Liver (tissue), 9 donors: ENCODE data around the gene ERC2. TPM values are rescaled to one million over a fixed set of nuclear protein-coding genes. Genes with fewer than 3 reads are reported as not detected.

Experiments
- DNase-seq: peaks from one replicate; pipeline ENCODE4 v3.0.0-alpha.2; 2017; ENCODE audit warnings: low spot score
- H3K27ac ChIP-seq, 2 donors: one replicate each; pipeline ENCODE4 v1.7.0; 2013; ENCODE audit warnings: inconsistent platforms in 2 of 2, low read length in 2 of 2, control low read depth in 1 of 2, low read depth in 1 of 2, mild to moderate bottlenecking in 1 of 2
- H3K27me3 ChIP-seq, 4 donors: one replicate each; pipeline versions ENCODE4 v1.6.1 to v1.7.0; 2013; ENCODE audit warnings: low read length in 3 of 4, inconsistent platforms in 1 of 4, mild to moderate bottlenecking in 1 of 4, moderate library complexity in 1 of 4; ENCODE audit not compliant: control insufficient read depth in 4 of 4, insufficient read depth in 4 of 4
- H3K36me3 ChIP-seq, 4 donors: one replicate each; pipeline versions ENCODE4 v1.6.1 to v1.7.0; 2013; ENCODE audit warnings: low read length in 3 of 4, mild to moderate bottlenecking in 3 of 4, low read depth in 1 of 4, moderate library complexity in 1 of 4; ENCODE audit not compliant: control insufficient read depth in 4 of 4, insufficient read depth in 3 of 4
- H3K4me1 ChIP-seq, 4 donors: one replicate each; pipeline versions ENCODE4 v1.6.1 to v1.7.0; 2013; ENCODE audit warnings: low read length in 3 of 4, mild to moderate bottlenecking in 3 of 4, moderate library complexity in 1 of 4; ENCODE audit not compliant: control insufficient read depth in 4 of 4, insufficient read depth in 4 of 4
- H3K4me3 ChIP-seq, 3 donors: one replicate each; pipeline versions ENCODE4 v1.6.1 to v1.7.0; 2013; ENCODE audit warnings: low read length in 3 of 3, control low read depth in 1 of 3, low read depth in 1 of 3, mild to moderate bottlenecking in 1 of 3
- H3K9ac ChIP-seq, 2 donors: one replicate each; pipeline ENCODE4 v1.7.0; 2013; ENCODE audit warnings: low read length in 2 of 2, mild to moderate bottlenecking in 2 of 2, moderate library complexity in 2 of 2, control low read depth in 1 of 2, low read depth in 1 of 2
- H3K9me3 ChIP-seq, 4 donors: one replicate each; pipeline versions ENCODE4 v1.6.1 to v1.7.0; 2013; ENCODE audit warnings: low read length in 3 of 4; ENCODE audit not compliant: control insufficient read depth in 4 of 4
- FOXA2 ChIP-seq: IDR thresholded peaks from 2 replicates; pipeline ENCODE4 v1.6.1; 2016; ENCODE audit warnings: antibody characterized with exemption
- GABPA ChIP-seq, 2 donors: IDR thresholded peaks in 1 of 2; conservative IDR thresholded peaks in 1 of 2; 2 replicates each; pipeline ENCODE4 v1.6.1; 2016; ENCODE audit warnings: antibody characterized with exemption in 2 of 2, mild to moderate bottlenecking in 1 of 2, moderate library complexity in 1 of 2
- HNF4A ChIP-seq, 2 donors: conservative IDR thresholded peaks; 2 replicates each; pipeline ENCODE4 v1.6.1; 2016; ENCODE audit warnings: antibody characterized with exemption in 2 of 2, mild to moderate bottlenecking in 2 of 2
- MAX ChIP-seq: IDR thresholded peaks from 2 replicates; pipeline ENCODE4 v1.6.1; 2016; ENCODE audit warnings: antibody characterized with exemption
- NR2F2 ChIP-seq: IDR thresholded peaks from 2 replicates; pipeline ENCODE4 v1.6.1; 2016; ENCODE audit warnings: antibody characterized with exemption
- REST ChIP-seq: IDR thresholded peaks from 2 replicates; pipeline ENCODE4 v1.6.1; 2016; ENCODE audit warnings: antibody characterized with exemption, mild to moderate bottlenecking
- SP1 ChIP-seq: IDR thresholded peaks from 2 replicates; pipeline ENCODE4 v1.6.1; 2018; ENCODE audit warnings: antibody characterized with exemption, mild to moderate bottlenecking
- ZBTB33 ChIP-seq: IDR thresholded peaks from 2 replicates; pipeline ENCODE4 v1.6.1; 2016; ENCODE audit warnings: antibody characterized with exemption
- WGBS: extraction: QIAGEN DNeasy Blood & Tissue Kit; methylation state at CpG from one replicate; pipeline ENCODE4 v1.1.7; 2013; 5-methylcytosine and 5-hydroxymethylcytosine counted together
- polyA plus RNA-seq, 2 donors: library from polyadenylated mRNA; stranded (reverse) in 1 of 2; unstranded in 1 of 2; fragments of 200-250 nt in 1 of 2; fragments of >200 nt in 1 of 2; fragmentation: Nextera tagmentation in 1 of 2; extraction: Ambion mirVana in 1 of 2; gene quantifications; one replicate each; pipeline versions ENCODE4 v1.2.1 to v1.2.3, GENCODE V29; 2013 to 2015
- total RNA-seq, 2 donors: library from RNA; depleted of rRNA; stranded (reverse); fragments of >200 nt; gene quantifications; one replicate each; pipeline ENCODE4 v1.2.3, GENCODE V29; 2014
- donor health status: healthy.
- donor health status: healthy.
- donor health status: healthy.
- donor health status: healthy.
- donor health status: healthy.

The ERC2 gene
- total and polyA plus RNA-seq, 4 donors: 0.14 to 0.25 TPM; not detected in 2

GRCh38 chr3:55823001-55823400, 645.3 kb downstream of the ERC2 start:
- no peak for TF ChIP-seq GABPA (IDR thresholded peaks at IDR 0.05 in 1 of 2, conservative IDR thresholded peaks at IDR 0.05 in 1 of 2)
- Histone ChIP-seq H3K27me3 (peaks cover 0 to 3% (median 0%) of the 10 kb centered on the region in 4 donors), H3K4me1 (no peaks in the 10 kb centered on the region), H3K9ac (no peak overlapping the region), H3K9me3 (no peaks in the 10 kb centered on the region), H3K27ac (no peak overlapping the region), H3K36me3 (no peaks in the 10 kb centered on the region), H3K4me3 (no peak overlapping the region)
- DNase-seq: no peak

- Histone ChIP-seq H3K4me3 (no peak overlapping the region), H3K9me3 (no peaks in the 10 kb centered on the region), H3K4me1 (no peaks in the 10 kb centered on the region), H3K27ac (no peak overlapping the region), H3K9ac (no peak overlapping the region), H3K27me3 (no peaks in the 10 kb centered on the region), H3K36me3 (no peaks in the 10 kb centered on the region)
- no peak for DNase-seq
- 76% methylated on average over 6 of the region's 6 CpGs for WGBS
- no peak for TF ChIP-seq FOXA2
- no peak for TF ChIP-seq SP1
Measured at GRCh38 chr3:55819005-55819404, 649.3 kb downstream of the ERC2 start.

GRCh38 chr3:55818485-55818884, 649.8 kb downstream of the ERC2 start:
- Histone ChIP-seq H3K27ac (no peak overlapping the region), H3K36me3 (no peaks in the 10 kb centered on the region), H3K9me3 (no peaks in the 10 kb centered on the region), H3K4me3 (no peak overlapping the region), H3K4me1 (no peaks in the 10 kb centered on the region), H3K9ac (no peak overlapping the region), H3K27me3 (no peaks in the 10 kb centered on the region)
- no peak for DNase-seq
- TF ChIP-seq REST: no peak
- no peak for TF ChIP-seq FOXA2
- no peak for TF ChIP-seq ZBTB33
- no peak for TF ChIP-seq MAX
- TF ChIP-seq NR2F2: no peak
- no peak for TF ChIP-seq HNF4A (conservative IDR thresholded peaks at IDR 0.05)
- no peak for TF ChIP-seq GABPA (IDR thresholded peaks at IDR 0.05 in 1 of 2, conservative IDR thresholded peaks at IDR 0.05 in 1 of 2)
- WGBS: 56% methylated on average over 2 of the region's 2 CpGs
